Activated CD4-positive, CD25-positive, alpha-beta regulatory T cell (primary cell): ENCODE measurements around the gene ATP6V1E1.
"Not testable (repeated sequence)": the region's sequence is repeated elsewhere in the genome, so short reads cannot be mapped to it uniquely, and the experiment has no call there.

Experiments used
- DNase-seq, 4 experiments: peaks; one replicate each; lab custom pipeline; 2025; lab: John Stamatoyannopoulos, UW

Gene ATP6V1E1

DNA sequence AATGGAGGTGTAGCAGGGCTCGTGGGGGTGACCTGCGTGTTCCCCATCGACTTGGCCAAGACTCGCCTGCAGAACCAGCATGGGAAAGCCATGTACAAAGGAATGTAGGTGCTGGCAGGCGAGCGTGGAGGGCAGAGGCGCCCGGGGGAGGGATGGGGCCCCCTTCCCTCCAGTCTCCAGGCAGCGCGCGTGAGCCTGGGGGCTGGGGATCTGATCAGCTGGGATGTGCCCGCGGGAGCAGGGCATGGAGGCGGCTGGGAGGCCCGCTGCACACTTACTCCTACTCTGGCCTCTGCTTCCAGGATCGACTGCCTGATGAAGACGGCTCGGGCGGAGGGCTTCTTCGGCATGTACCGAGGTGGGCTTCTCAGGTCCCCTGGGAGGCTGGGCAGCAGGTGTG lies 47.5 kb downstream of the ATP6V1E1 start:
- no peak for DNase-seq

DNA sequence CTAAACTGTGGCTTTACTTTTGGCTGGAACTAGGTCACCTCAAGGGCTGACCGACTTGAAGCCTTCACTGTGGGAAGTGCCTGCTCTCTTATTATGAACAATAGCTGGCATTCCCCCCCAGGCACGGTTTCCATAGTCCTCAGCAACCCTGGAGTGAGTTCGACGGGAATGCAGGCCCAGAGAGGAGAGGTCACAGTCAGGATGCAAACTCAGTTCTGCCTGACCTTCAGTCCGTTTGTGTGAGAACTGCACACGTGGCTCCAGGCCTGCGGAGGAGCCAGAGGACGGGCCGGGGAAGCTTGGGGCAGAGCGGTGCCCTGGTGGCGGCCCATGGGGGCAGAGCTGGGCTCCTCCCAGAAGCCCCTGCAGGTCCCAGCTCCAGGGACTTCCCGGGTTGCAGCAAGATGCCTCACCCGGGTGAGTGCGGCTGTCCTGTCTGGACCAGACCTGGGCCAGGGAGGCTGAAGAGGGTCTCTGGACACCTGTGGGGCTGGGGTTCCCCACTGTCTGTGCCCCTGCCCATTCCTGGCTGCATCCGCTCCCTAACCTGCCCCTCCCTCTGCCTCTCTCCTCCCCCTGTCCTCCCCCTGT lies 48.0 kb downstream of the ATP6V1E1 start:
- DNase-seq, result no peak

DNA sequence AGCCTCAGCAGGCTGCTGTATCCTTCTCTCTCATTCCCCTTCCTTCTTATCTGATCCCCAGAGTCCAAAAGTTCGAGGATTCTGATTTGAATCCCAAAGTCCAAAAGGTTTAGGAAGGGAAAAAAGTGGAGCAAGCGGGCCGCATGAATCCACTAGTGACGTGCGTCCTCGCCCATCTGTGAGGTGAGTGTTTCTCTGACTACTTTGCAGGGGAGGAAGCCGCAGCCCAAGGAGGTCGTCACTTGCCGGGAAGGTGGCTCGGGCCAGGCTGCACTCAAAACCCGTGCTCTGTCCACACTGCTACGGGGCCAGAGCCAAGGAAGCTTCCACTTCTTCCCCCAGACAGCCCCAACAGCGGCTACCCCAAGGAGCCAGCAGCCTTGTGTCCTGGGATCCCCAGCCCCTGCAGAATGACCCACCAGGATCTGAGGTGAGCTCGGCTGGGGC lies 49.0 kb downstream of the ATP6V1E1 start:
- no peak for DNase-seq

DNA sequence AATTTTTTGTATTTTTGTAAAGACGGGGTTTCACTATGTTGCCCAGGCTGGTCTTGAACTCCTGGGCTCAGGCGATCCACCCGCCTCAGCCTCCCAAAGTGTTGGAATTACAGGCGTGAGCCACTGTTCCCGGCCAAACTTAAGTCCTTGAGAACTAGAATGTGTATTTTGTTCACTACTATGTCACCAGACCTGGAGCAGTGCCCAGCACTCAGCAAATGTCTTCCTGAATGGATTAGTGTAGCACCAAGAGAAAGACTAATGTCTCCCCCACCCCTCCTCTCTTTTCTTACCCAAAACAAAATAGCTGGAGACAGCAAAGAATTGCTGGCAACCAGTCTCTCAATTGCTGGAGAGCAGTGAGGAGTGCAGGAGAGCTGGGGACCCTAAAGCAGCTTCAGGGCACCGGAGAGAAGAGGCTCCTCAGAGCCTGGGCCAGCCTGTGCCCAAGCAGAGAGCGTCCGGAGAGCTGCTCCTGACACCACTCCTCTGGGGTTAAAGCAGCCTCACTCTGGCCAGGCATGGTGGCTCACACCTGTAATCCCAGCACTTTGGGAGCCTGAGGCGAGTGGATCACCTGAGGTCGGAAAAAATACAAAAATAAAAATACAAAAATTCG lies 50.3 kb downstream of the ATP6V1E1 start:
- no peak for DNase-seq

DNA sequence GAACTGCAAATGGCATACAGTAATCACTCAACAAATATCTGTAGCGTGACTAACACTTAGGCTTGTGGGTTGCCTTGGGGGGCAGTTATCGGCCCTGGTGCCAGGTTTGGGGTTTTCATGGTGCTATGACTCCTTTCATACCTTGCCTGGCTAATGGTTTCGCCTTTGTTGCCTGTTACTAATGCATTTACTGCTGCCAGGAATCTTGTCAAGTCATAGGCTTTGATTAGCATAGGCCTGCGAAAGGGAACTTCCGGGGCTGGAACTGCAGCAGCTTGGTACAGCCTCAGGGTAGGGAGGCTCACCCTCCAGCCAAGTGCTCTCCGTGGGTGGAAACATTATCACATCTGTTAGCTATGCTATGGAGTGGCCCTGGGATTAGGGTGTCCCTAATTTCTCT lies 52.1 kb downstream of the ATP6V1E1 start:
- DNase-seq, result no peak

DNA sequence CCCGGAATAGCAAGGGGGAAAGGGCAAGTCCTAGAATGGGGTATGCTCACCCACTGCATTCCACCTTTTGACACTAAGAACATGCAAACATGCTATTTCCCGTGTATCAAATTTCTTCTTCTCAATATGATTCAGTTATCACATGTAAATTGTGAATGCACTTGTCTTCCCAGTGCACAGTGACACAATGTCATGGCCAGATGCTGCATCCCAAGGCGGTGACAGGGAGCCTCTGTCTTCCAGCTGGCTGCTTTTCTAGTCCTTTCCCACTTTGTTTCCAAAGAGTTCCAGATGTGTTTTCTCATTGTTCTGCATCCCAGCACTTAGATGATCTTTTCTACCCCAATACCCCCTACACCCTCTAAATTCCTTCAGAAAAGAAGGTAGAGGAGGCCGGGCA lies 52.9 kb downstream of the ATP6V1E1 start:
- no peak for DNase-seq

DNA sequence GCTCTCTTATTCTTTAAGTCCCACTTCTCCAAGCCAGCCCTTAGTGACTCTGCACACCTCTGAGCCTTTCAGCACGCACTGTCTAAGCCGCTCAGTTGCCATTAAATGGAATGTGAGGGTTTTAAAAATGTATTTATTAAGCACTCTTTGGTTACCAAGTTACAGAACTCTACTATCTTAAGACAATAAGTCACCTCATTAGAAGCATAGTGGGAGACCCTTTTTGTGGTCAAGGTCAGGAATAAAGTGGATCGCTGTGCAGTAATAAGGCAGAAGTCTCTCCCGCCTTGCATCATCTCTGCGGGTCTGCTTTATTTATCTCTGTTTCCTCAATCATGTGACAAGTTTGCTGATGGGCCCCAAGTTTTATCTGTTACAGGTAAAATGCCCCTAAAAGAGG lies 53.4 kb downstream of the ATP6V1E1 start:
- no peak for DNase-seq

DNA sequence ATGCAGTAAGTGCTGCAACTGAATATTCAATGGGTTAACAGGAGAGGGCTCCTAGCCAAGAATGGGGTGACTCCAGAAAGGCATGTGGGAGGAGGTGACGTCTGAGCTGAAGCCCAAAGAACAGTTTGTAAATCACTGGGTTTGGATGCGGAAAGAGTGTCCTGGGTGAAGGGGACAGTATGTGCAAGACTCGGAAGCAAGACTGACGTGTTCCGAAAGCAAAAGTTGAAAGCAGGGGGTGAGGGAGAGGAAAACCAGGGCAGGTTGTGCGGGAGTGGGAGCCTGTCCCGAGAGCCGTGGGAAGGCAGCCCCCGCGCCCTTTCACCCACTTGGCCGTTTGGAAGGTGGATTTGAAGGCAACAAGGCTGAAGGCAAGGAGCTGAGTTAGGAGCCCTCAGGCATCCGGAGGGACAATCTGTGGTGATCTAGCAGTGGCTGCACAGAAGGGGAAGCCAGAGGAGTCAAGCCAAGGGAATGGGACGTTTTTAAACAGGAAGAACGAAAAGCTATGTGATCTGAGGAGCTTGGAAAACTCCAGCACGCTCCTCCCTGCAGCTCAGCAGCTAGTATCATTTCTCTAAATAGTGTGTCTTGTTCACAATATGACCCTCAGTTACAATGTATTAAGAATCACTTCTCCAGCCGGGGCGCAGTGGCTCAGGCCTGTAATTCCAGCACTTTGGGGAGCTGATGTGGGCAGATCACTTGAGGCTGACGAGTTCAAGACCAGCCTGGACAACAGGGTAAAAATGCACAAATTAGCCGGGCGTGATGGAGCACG lies 57.5 kb downstream of the ATP6V1E1 start:
- no peak for DNase-seq

DNA sequence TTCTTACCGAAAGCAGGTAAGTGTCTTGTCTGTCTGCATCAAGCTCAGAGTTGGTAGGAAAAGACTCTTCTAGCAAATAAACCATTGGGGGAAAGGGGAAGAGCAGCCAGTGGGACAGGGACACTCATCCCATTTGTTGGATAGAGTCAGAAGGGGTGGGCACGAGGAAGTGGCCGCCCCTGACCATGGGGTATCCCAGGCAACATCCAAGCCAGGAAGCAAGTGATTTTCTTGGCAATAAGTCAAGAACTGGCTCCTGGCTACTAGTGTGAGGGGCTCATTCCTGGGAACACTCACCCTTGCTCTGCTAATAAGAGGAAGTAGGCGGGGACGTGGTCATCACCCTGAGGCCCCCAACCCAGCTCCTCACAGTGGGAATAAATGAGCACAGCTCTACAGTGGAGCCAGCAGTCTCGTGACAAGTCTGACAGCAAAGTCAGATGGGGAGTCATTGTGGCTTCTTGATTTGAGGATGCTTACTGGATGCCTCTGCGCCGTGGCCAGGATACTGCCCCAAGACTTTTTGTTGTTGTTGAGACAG lies 58.5 kb downstream of the ATP6V1E1 start:
- no peak for DNase-seq

DNA sequence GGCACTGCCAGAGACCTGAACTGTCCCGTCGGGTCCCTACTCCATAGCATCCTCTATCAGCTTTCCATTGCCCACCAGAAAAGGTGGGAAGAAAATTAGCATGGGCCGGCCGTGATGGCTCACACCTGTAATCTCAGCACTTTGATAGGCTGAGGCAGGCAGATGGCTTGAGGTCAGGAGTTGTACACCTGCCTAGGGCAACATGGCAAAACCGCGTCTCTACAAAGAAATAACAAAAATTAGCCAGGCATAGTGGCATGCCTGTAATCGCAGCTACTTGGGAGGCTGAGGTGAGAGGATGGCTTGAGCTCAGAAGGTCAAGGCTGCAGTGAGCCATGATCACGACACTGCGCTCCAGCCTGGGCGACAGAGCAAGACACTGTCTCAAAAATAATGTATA lies 61.8 kb downstream of the ATP6V1E1 start:
- no peak for DNase-seq

DNA sequence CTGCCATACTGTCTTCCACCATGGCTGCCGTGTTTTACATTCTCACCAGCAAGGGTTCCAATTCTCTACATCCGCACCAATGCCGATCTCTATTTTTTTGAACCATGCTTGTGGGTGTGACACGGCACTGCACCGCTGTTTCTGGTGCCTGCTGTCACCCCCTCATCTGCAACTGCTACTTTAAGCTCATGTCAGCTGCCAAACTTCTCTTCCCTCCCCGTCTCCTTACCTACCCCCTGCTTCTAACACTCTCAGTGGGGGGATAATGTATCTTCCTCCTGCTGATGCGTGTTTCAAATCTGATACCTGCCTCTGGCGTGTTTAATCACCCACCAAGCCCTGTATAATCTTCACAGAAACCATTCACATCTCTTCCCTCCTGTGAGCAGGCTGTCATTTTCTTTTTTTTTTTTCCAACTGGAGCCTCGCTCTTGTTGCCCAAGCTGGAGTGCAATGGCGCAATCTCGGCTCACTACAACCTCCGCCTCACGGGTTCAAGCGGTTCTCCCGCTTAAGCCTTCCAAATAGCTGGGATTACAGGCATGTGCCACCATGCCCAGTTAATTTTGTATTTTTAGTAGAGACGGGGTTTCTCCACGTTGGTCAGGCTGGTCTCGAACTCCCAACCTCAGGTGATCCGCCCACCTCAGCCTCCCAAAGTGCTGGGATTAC lies 62.4 kb downstream of the ATP6V1E1 start:
- not testable (repeated sequence) for DNase-seq

DNA sequence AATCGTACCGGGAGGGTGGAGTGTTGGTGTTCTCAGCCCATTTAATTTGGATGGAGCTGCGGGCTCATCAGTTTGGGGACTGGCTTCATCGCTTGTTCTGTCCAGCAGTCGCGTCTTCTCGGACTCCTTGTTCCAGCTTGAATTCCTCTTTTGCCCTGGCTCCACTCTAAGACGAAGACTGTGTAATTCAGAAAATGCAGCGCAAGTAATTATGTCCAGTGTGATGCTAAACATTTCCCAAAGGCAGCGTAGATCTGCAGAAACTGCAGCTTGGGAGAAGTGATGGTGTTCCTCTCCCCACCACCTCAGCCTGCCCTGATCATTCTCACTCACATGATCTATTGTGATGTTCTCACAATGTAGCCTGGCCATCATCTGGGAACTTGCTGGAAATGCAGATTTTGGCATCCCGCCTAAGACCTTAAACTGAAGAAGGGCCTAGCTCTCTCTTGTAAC lies 64.6 kb downstream of the ATP6V1E1 start:
- no peak for DNase-seq

DNA sequence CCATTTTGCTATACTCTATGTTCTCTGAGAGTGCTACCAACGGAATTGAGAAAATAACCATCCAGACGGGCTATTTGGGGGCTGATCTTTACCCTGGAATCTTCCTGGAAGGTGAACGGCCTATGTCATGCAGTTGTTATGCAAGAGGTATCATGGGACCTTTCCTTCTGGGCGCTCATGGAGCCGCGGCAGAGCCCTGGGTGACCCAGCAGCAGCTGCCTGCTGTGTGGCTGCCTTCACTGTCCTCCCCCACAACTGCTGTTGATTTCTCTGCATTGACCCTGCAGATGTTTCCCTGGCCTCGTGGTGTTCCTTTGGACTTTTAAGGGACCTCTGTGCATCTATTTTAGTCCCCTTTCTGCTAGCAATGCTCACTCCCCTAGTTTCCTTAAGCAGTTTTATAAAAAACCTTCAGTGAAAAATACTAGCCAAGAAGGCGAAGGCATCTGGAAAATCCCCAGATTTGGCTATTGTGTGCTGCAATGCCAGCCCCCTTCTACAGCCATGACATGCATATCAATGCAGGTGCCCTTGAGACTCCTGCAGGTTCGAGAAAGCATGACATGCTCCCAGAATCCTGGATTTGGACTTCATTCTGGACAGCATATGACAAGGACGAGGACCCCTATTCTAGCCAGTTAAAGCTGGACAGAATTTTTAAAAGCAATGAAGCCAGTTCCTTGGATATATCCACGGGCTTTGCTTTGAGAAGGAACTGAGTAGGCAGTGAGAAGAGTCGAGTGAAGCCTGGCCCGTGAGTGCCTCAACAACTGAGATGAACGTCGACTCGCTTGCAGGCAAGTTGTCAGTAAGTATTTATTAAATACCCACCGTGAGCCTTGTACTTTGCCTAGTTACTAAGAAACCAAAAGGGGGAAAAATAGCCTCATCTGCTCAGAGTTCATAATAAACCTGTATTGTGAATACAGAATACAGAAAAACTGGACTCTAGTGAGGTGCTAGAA lies 65.4 kb downstream of the ATP6V1E1 start, which contains the start of gene SLC25A18:
Gene SLC25A18, plus strand, starts transcription at position 593 of the 965 bp plus-strand sequence. CDS start 16,447 bp downstream, outside the sequence.
- no peak for DNase-seq

DNA sequence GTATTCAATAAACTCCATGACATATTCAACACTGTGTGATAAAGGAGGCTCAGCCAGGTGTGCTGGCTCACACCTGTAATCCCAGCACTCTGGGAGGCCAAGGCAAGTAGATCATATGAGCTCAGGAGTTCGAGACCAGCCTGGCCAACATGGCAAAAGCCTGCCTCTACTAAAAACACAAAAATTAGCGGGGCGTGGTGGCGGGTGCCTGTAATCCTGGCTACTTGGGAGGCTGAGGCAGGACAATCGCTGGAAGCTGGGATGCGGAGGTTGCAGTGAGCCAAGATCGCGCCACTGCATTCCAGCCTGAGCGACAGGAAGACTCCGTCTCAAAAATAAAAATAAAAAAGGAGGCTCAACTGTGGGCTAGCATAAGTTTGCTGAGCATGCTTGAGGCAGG lies 69.4 kb downstream of the ATP6V1E1 start:
- DNase-seq, result no peak

DNA sequence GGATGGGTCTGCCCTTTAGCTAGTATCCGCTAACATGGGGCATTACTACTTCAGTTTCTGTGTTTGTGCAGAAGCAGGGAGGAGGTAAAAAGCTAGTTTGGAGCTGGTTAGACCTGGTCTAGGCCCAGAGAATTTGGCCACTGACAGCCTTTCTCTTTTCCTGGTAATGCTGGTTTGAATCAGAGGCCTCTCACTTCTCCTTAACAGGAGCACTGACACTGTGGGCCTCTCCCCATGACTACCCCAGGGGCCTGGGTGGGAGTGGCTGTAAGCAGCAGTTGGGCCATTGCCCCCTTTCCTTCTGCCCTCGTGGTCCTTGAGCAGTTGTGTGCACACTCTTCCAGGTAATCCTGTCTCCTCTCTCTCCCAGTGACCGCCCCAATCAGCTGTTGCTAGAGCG lies 73.7 kb downstream of the ATP6V1E1 start:
- DNase-seq, result no peak

DNA sequence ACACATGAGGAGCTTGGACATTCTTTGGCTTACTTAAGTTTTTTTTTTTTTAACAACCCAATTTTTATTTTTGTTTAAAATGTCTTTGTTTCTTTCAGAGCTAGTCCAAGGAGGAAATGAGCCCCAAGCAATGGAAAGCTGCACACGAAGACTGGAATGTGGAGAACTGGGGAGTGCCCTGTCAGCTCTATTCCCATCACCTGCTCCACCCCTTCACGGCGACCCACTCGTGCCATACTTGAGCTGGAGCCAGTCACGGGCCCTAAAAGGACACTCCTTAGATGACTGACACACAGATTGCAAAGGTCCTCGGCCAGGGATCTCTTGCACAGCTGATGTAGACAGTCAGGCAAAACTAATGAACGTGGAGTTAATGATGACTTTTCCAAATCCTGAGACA lies 75.8 kb downstream of the ATP6V1E1 start:
- DNase-seq, result no peak

DNA sequence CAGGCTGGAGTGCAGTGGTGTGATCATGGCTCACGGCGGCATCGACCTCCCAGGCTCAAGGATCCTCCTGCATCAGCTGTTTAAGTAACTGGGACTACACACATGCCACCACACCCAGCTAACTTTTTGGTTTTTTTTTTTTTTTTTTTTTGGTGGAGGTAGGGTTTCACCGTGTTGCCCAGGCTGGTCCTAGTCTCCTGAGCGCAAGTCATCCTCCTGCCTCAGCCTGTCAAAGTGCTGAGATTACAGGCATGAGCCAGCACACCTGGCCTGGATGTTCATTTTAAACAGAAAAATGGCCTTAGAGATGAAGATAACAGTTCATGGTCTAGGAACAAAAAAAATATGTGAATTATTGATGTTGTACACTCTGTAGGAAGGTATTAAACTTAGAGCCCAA lies 78.9 kb downstream of the ATP6V1E1 start:
- no peak for DNase-seq

DNA sequence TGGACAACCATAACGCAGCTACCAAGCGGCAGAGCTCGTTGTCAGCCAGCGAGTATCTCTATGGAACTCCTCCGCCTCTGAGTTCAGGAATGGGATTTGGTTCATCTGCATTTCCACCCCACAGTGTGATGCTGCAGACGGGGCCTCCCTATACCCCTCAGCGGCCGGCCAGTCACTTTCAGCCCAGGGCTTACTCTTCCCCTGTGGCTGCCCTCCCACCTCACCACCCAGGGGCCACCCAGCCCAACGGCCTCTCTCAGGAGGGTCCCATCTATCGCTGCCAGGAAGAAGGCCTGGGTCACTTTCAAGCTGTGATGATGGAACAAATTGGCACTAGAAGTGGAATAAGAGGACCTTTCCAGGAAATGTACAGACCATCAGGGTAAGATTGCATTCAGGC lies 79.4 kb downstream of the ATP6V1E1 start:
- DNase-seq, result no peak

DNA sequence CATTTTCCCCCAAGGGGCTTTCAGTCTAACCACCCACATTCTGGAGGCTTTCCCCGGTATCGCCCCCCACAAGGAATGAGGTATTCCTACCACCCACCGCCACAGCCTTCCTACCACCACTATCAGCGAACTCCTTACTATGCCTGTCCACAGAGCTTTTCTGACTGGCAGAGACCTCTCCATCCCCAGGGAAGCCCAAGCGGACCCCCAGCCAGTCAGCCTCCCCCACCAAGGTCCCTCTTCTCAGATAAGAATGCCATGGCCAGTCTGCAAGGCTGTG lies 79.9 kb downstream of the ATP6V1E1 start:
- DNase-seq, result no peak

DNA sequence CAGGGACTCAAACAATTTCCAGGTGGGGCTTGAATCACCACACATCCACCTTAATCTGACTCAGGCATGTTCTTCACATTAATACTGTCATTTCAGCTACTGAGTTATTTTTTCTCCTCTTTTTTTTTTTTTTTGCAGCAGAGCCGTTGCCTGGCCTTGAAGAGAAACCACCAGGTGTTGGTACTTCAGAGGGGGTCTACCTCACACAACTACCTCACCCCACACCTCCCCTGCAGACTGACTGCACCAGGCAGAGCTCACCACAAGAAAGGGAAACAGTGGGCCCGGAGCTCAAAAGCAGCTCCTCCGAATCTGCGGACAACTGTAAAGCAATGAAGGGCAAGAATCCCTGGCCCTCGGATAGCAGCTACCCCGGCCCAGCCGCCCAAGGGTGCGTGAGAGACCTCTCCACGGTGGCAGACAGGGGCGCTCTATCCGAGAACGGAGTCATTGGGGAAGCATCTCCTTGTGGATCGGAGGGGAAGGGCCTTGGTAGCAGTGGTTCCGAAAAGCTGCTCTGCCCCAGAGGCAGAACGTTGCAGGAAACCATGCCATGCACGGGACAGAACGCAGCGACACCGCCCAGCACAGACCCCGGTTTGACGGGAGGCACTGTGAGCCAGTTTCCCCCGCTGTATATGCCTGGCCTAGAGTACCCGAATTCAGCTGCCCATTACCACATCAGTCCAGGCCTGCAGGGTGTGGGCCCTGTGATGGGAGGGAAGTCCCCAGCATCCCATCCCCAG lies 80.4 kb downstream of the ATP6V1E1 start:
- no peak for DNase-seq

DNA sequence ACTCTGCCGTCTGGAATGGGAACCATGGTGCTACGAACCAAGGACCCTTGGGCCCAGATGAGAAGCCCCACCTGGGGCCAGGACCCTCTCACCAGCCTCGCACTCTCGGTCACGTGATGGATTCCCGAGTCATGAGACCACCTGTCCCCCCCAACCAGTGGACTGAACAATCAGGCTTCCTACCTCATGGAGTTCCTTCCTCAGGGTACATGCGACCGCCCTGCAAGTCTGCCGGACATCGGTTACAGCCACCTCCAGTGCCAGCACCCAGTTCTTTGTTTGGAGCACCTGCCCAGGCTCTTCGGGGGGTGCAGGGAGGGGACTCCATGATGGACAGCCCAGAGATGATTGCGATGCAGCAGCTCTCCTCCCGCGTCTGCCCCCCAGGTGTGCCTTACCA lies 86.1 kb downstream of the ATP6V1E1 start:
- no peak for DNase-seq
